SJSA1 (cell line): ENCODE data around the gene NPAS3. TPM values are rescaled to one million over a fixed set of nuclear protein-coding genes. Genes with fewer than 3 reads are reported as not detected.

Experiments used
- DNase-seq, 2 experiments: peaks; one replicate each; pipeline ENCODE4 v3.0.0-alpha.2; 2015 to 2020; ENCODE audit warnings: low spot score in 2 of 2, low read depth in 1 of 2
- H3K27ac ChIP-seq: fragments of 250-450 bp; sonication (Bioruptor Pico); 2 replicates; pipeline ENCODE4 v1.5.1; 2020; ENCODE audit warnings: mild to moderate bottlenecking, moderate library complexity
- H3K27me3 ChIP-seq: fragments of 250-450 bp; sonication (Bioruptor Pico); replicated peaks from 2 replicates; pipeline ENCODE4 v1.5.1; 2020; ENCODE audit warnings: mild to moderate bottlenecking, moderate library complexity
- H3K36me3 ChIP-seq: fragments of 250-450 bp; sonication (Bioruptor Pico); 2 replicates; pipeline ENCODE4 v1.5.1; 2020; ENCODE audit warnings: mild to moderate bottlenecking
- H3K4me1 ChIP-seq: fragments of 250-450 bp; sonication (Bioruptor Pico); replicated peaks from 2 replicates; pipeline ENCODE4 v1.6.1; 2021; ENCODE audit warnings: mild to moderate bottlenecking
- H3K4me3 ChIP-seq: fragments of 250-450 bp; sonication (Bioruptor Pico); 2 replicates; pipeline ENCODE4 v1.5.1; 2020; ENCODE audit warnings: mild to moderate bottlenecking
- H3K9me3 ChIP-seq: fragments of 250-450 bp; sonication (Bioruptor Pico); replicated peaks from 2 replicates; pipeline ENCODE4 v1.5.1; 2020; ENCODE audit warnings: mild to moderate bottlenecking
- total RNA-seq: library from RNA; depleted of rRNA; stranded (reverse); fragments of >200 nt; shearing (Covaris generic); gene quantifications from 2 replicates; pipeline ENCODE4 v1.2.3, GENCODE V29; 2014

Gene NPAS3
- total RNA-seq, 1 experiment from 2014 or later: 0.26 TPM

- H3K27ac ChIP-seq: no peak overlapping the region
- no peaks in the 10 kb centered on the region for H3K4me1 ChIP-seq
- no peaks in the 10 kb centered on the region for H3K36me3 ChIP-seq
- no peak for DNase-seq
- no peaks in the 10 kb centered on the region for H3K9me3 ChIP-seq
- H3K4me3 ChIP-seq: no peak overlapping the region
- H3K27me3 ChIP-seq: no peaks in the 10 kb centered on the region
Observed at GRCh38 chr14:33307691-33308251, 369.1 kb downstream of the NPAS3 start.

- Histone ChIP-seq H3K27ac (no peak overlapping the region), H3K27me3 (no peaks in the 10 kb centered on the region), H3K4me1 (no peaks in the 10 kb centered on the region), H3K4me3 (no peak overlapping the region), H3K36me3 (no peaks in the 10 kb centered on the region), H3K9me3 (no peaks in the 10 kb centered on the region)
- DNase-seq: no peak
Observed at GRCh38 chr14:33309106-33309505, 370.4 kb downstream of the NPAS3 start.

GRCh38 chr14:33315217-33315616 lies 376.5 kb downstream of the NPAS3 start:
- Histone ChIP-seq H3K4me3 (no peak overlapping the region), H3K4me1 (no peaks in the 10 kb centered on the region), H3K9me3 (no peaks in the 10 kb centered on the region)

GRCh38 chr14:33315721-33316120 lies 377.0 kb downstream of the NPAS3 start:
- no peak for DNase-seq
- H3K9me3 ChIP-seq: no peaks in the 10 kb centered on the region

More at GRCh38 chr14:33315217-33315616, 376.5 kb downstream of the NPAS3 start:
- Histone ChIP-seq H3K27ac (no peak overlapping the region), H3K27me3 (no peaks in the 10 kb centered on the region), H3K36me3 (no peaks in the 10 kb centered on the region)
- DNase-seq: no peak

GRCh38 chr14:33317675-33318074 lies 379.0 kb downstream of the NPAS3 start:
- no peaks in the 10 kb centered on the region for H3K9me3 ChIP-seq
- H3K36me3 ChIP-seq: no peaks in the 10 kb centered on the region
- H3K4me3 ChIP-seq: no peak overlapping the region
- H3K27ac ChIP-seq: no peak overlapping the region
- H3K27me3 ChIP-seq: no peaks in the 10 kb centered on the region
- DNase-seq: no peak
- no peaks in the 10 kb centered on the region for H3K4me1 ChIP-seq

More at GRCh38 chr14:33315721-33316120, 377.0 kb downstream of the NPAS3 start:
- no peaks in the 10 kb centered on the region for H3K27me3 ChIP-seq
- H3K36me3 ChIP-seq: no peaks in the 10 kb centered on the region
- H3K27ac ChIP-seq: no peak overlapping the region
- H3K4me3 ChIP-seq: no peak overlapping the region
- H3K4me1 ChIP-seq: no peaks in the 10 kb centered on the region

- H3K27me3 ChIP-seq: no peaks in the 10 kb centered on the region
- H3K36me3 ChIP-seq: no peaks in the 10 kb centered on the region
- no peak overlapping the region for H3K27ac ChIP-seq
- no peak overlapping the region for H3K4me3 ChIP-seq
- no peaks in the 10 kb centered on the region for H3K9me3 ChIP-seq
- H3K4me1 ChIP-seq: no peaks in the 10 kb centered on the region
- no peak for DNase-seq
Observed at GRCh38 chr14:33323979-33324378, 385.3 kb downstream of the NPAS3 start.

- H3K27me3 ChIP-seq: no peaks in the 10 kb centered on the region
- DNase-seq: no peak
- H3K36me3 ChIP-seq: no peaks in the 10 kb centered on the region
- no peaks in the 10 kb centered on the region for H3K9me3 ChIP-seq
- H3K4me3 ChIP-seq: no peak overlapping the region
- H3K4me1 ChIP-seq: 0 out of 2 replicates have a peak, but pooled peaks cover 9% of the 10 kb centered on the region
- H3K27ac ChIP-seq: no peak overlapping the region
Observed at GRCh38 chr14:33331176-33331949, 392.7 kb downstream of the NPAS3 start.

GRCh38 chr14:33332497-33332896 lies 393.8 kb downstream of the NPAS3 start:
- H3K27me3 ChIP-seq: no peaks in the 10 kb centered on the region
- H3K36me3 ChIP-seq: no peaks in the 10 kb centered on the region
- H3K9me3 ChIP-seq: no peaks in the 10 kb centered on the region
- H3K27ac ChIP-seq: no peak overlapping the region
- 0 out of 2 replicates have a peak, but pooled peaks cover 9% of the 10 kb centered on the region for H3K4me1 ChIP-seq
- H3K4me3 ChIP-seq: no peak overlapping the region
- DNase-seq: no peak

GRCh38 chr14:33335366-33335765 lies 396.7 kb downstream of the NPAS3 start:
- Histone ChIP-seq H3K9me3 (no peaks in the 10 kb centered on the region), H3K36me3 (no peaks in the 10 kb centered on the region)
- DNase-seq: peak; percentile 4 to 40

GRCh38 chr14:33342299-33342974 lies 403.8 kb downstream of the NPAS3 start:
- Histone ChIP-seq H3K4me1 (no peaks in the 10 kb centered on the region), H3K9me3 (no peaks in the 10 kb centered on the region), H3K27me3 (no peaks in the 10 kb centered on the region), H3K36me3 (no peaks in the 10 kb centered on the region), H3K4me3 (no peak overlapping the region), H3K27ac (no peak overlapping the region)
- DNase-seq: no peak

More at GRCh38 chr14:33335366-33335765, 396.7 kb downstream of the NPAS3 start:
- 0 out of 2 replicates have a peak, but pooled peaks cover 9% of the 10 kb centered on the region for H3K4me1 ChIP-seq
- H3K4me3 ChIP-seq: no peak overlapping the region
- H3K27ac ChIP-seq: no peak overlapping the region; the same call in 1 of the 2 replicates
- H3K27me3 ChIP-seq: no peaks in the 10 kb centered on the region

GRCh38 chr14:33343016-33343415 lies 404.3 kb downstream of the NPAS3 start:
- H3K27ac ChIP-seq: no peak overlapping the region

GRCh38 chr14:33347796-33348195 lies 409.1 kb downstream of the NPAS3 start:
- Histone ChIP-seq H3K27ac (no peak overlapping the region), H3K4me3 (no peak overlapping the region), H3K27me3 (no peaks in the 10 kb centered on the region), H3K9me3 (no peaks in the 10 kb centered on the region), H3K4me1 (no peaks in the 10 kb centered on the region), H3K36me3 (no peaks in the 10 kb centered on the region)
- no peak for DNase-seq

More at GRCh38 chr14:33343016-33343415, 404.3 kb downstream of the NPAS3 start:
- Histone ChIP-seq H3K4me1 (no peaks in the 10 kb centered on the region), H3K9me3 (no peaks in the 10 kb centered on the region), H3K36me3 (no peaks in the 10 kb centered on the region), H3K4me3 (no peak overlapping the region), H3K27me3 (no peaks in the 10 kb centered on the region)
- no peak for DNase-seq

- H3K9me3 ChIP-seq: no peaks in the 10 kb centered on the region
- no peak for DNase-seq
- H3K4me3 ChIP-seq: no peak overlapping the region
- no peaks in the 10 kb centered on the region for H3K36me3 ChIP-seq
- no peaks in the 10 kb centered on the region for H3K27me3 ChIP-seq
- no peaks in the 10 kb centered on the region for H3K4me1 ChIP-seq
- no peak overlapping the region for H3K27ac ChIP-seq
Observed at GRCh38 chr14:33348510-33348909, 409.8 kb downstream of the NPAS3 start.

- no peaks in the 10 kb centered on the region for H3K27me3 ChIP-seq
- no peak overlapping the region for H3K27ac ChIP-seq
- H3K4me3 ChIP-seq: no peak overlapping the region
- no peaks in the 10 kb centered on the region for H3K4me1 ChIP-seq
- H3K36me3 ChIP-seq: no peaks in the 10 kb centered on the region
- H3K9me3 ChIP-seq: no peaks in the 10 kb centered on the region
- DNase-seq: no peak
Observed at GRCh38 chr14:33349871-33350270, 411.2 kb downstream of the NPAS3 start.
